ENCODE results near the gene RS1.

Gene RS1

GRCh38 chrX:18591834-18592233, 80.1 kb downstream of the RS1 start:
- DNase-seq, result no peak
